Fibroblast of the aortic adventitia (primary cell): ENCODE results near the gene KRTAP5-1. TPM values are rescaled to one million over a fixed set of nuclear protein-coding genes. Genes with fewer than 3 reads are reported as not detected.
A peak's percentile ranks its signal among the peaks of the same experiment; 100 is the strongest.

ENCODE experiments used
- DNase-seq: peaks from one replicate; pipeline ENCODE4 v3.0.0-alpha.2; 2010; ENCODE audit warnings: low read depth
- H3K4me3 ChIP-seq: 2 replicates; pipeline ENCODE4 v1.5.1; 2011; ENCODE audit warnings: low read depth, mild to moderate bottlenecking, control low read depth, low read length, moderate library complexity
- CTCF ChIP-seq: IDR thresholded peaks from 2 replicates; pipeline ENCODE4 v1.5.1; 2011; ENCODE audit warnings: mild to moderate bottlenecking, low read length, control low read depth, inconsistent platforms; ENCODE audit not compliant: insufficient read depth
- total RNA-seq: library from RNA; depleted of rRNA; stranded (reverse); fragments of >200 nt; gene quantifications from 2 replicates; pipeline ENCODE4 v1.2.3, GENCODE V29; 2012; ENCODE audit warnings: low replicate concordance

The KRTAP5-1 gene
- total RNA-seq, 1 donor = not detected

GRCh38 chr11:1559111-1559951, 25.8 kb downstream of the KRTAP5-1 start:
- no peak for TF ChIP-seq CTCF
- peak; percentile 86 for DNase-seq
- no peak overlapping the region for H3K4me3 ChIP-seq

DNA sequence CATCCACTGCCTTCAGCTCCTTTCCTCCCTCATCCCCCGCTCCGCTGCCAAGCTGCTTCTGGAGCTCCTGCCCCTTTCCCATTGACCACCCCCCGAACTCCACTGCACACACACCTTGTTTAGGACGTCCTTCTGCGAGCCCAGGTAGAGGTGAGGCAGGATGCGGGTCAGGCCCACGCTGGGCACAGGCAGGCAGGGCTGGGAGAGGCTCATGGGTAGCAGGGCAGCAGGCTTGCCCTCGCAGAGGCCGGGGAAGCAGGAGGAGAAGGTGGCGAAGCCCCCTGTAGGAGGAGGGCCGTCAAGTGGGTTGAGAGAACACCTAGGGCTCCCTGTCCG, 26.3 kb downstream of the KRTAP5-1 start:
- H3K4me3 ChIP-seq = no peak overlapping the region

GRCh38 chr11:1557904-1558774, 26.9 kb downstream of the KRTAP5-1 start:
- no peak overlapping the region for H3K4me3 ChIP-seq
- DNase-seq = peak; percentile 82
- no peak for TF ChIP-seq CTCF

More for the DNA sequence above, 26.3 kb downstream of the KRTAP5-1 start:
- TF ChIP-seq CTCF = no peak
- no peak for DNase-seq

- no peak for DNase-seq
- no peak overlapping the region for H3K4me3 ChIP-seq
- TF ChIP-seq CTCF = no peak
These were observed 27.8 kb downstream of the KRTAP5-1 start for GRCh38 chr11:1557051-1557884.

GRCh38 chr11:1556278-1556902, 28.7 kb downstream of the KRTAP5-1 start:
- no peak for TF ChIP-seq CTCF
- no peak overlapping the region for H3K4me3 ChIP-seq
- DNase-seq = no peak

GRCh38 chr11:1555713-1556153, 29.4 kb downstream of the KRTAP5-1 start:
- H3K4me3 ChIP-seq = no peak overlapping the region
- TF ChIP-seq CTCF = no peak
- DNase-seq = no peak
